RPMI7951 (cell line): ENCODE results near the gene PRTFDC1. TPM values are rescaled to one million over a fixed set of nuclear protein-coding genes. Genes with fewer than 3 reads are reported as not detected.

ENCODE experiments used
- total RNA-seq: library from RNA; depleted of rRNA; stranded (reverse); fragments of >200 nt; shearing (Covaris generic); gene quantifications from 2 replicates; pipeline ENCODE4 v1.2.3, GENCODE V29; 2014; rRNA removed

PRTFDC1 gene
- total RNA-seq, 1 experiment from 2014 or later = not detected

Other genes with a start within 250 kb of the PRTFDC1 start
- gene ARHGAP21, start 228.7 kb downstream of the PRTFDC1 start, total RNA-seq = 60.6 and 76.3 TPM in 2 replicates
- 0.10 and 0.24 TPM in 2 replicates for gene ENKUR, start 63.6 kb upstream of the PRTFDC1 start, total RNA-seq
- gene THNSL1, start 64.0 kb upstream of the PRTFDC1 start, total RNA-seq = 4.5 and 4.8 TPM in 2 replicates
- 10.0 and 13.7 TPM in 2 replicates for gene GPR158, start 222.4 kb upstream of the PRTFDC1 start, total RNA-seq